ENCODE measurements around the gene EEF1A1.

The EEF1A1 gene

DNA sequence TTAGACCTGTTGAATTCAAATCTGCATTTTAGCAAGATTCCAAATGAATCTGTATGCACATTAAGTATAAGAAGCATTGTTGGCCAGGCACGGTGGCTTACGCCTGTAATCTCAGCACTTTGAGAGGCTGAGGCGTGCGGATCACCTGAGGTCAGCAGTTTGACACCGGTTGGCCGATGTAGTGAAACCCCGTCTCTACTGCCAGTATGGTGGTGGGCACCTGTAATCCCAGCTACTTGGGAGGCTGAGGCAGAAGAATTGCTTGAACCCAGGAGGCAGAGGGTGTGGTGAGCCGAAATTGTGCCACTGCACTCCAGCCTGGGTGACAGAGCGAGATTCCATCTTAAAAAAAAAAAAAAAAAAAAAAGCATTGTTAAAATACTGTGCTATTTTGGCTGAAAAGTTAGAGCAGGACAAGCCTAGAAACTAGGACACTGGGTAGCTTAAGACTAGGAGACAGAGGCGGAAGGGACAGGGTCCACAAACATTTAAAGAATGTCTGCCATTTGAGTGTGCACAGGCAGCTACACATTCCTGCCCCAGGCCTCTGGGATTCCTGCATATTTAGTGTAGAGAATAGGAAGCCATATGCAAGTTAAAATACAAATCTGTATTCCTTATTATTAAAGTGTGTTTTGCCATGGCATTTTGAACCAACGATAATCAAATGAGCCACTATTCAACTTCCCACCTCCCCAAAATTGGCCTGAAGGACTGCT, 45.1 kb upstream of the EEF1A1 start:
- no peak for DNase-seq
- H2BK12ac ChIP-seq (ENCODE audit: low read length in 2 of 2): peak overlapping the region in 1 of 2 experiments; percentile 84
- H3K36me3 ChIP-seq (ENCODE audit: control insufficient read depth in 1 of 2, insufficient read depth in 2 of 2, low read depth in 1 of 2, low read length in 2 of 2): no peaks in the 10 kb centered on the region
- H4K8ac ChIP-seq (ENCODE audit: low read length): peak overlapping the region; percentile 7
- no peak overlapping the region for H3K4ac ChIP-seq (ENCODE audit: low read depth in 1 of 2, low read length in 2 of 2)
- no peak overlapping the region for H2BK5ac ChIP-seq (ENCODE audit: low read depth, low read length, poor library complexity, severe bottlenecking)
- peak overlapping the region; percentile 50 for H3K9ac ChIP-seq (ENCODE audit: low read length)
- no peaks in the 10 kb centered on the region for H3K79me1 ChIP-seq (replicated peaks; ENCODE audit: low read length, poor library complexity, severe bottlenecking)
- H3K9me3 ChIP-seq (ENCODE audit: control insufficient read depth, low read length): no peaks in the 10 kb centered on the region
- peak overlapping the region in 1 of 2 experiments; percentile 30 for H3K4me3 ChIP-seq (ENCODE audit: insufficient read depth in 1 of 2, low read depth in 1 of 2, low read length in 2 of 2)
- no peak overlapping the region for H3K14ac ChIP-seq (ENCODE audit: low read length in 2 of 2)
- H2AK5ac ChIP-seq (ENCODE audit: low read length, severe bottlenecking): peak overlapping the region; percentile 41
- WGBS: 91% methylated on average over 9 of the region's 11 CpGs
- H3K27me3 ChIP-seq (ENCODE audit: control insufficient read depth in 1 of 2, insufficient read depth in 1 of 2, low read length in 2 of 2): no peaks in the 10 kb centered on the region
- H3K4me1 ChIP-seq (ENCODE audit: control insufficient read depth, insufficient read depth, low read depth, low read length): peaks cover 9% of the 10 kb centered on the region
- no peak overlapping the region for H2BK120ac ChIP-seq (ENCODE audit: low read depth, low read length)
- H2AFZ ChIP-seq (ENCODE audit: low read depth, low read length): no peak overlapping the region
- H2BK15ac ChIP-seq (ENCODE audit: low read depth, poor library complexity, severe bottlenecking): no peak overlapping the region
- no peak overlapping the region for H3K23ac ChIP-seq (ENCODE audit: low read length in 2 of 2)
- no peak overlapping the region for H4K91ac ChIP-seq (ENCODE audit: low read length)
- peak overlapping the region in 1 of 2 experiments; percentile 8 for H3K18ac ChIP-seq (ENCODE audit: low read depth in 1 of 2, low read length in 2 of 2)
- H3K4me2 ChIP-seq (ENCODE audit: low read length, poor library complexity, severe bottlenecking): peak overlapping the region; percentile 25
- H3K27ac ChIP-seq (ENCODE audit: low read length, poor library complexity, severe bottlenecking): peak overlapping the region; percentile 70

GRCh38 chr6:73564578-73565345, 43.9 kb upstream of the EEF1A1 start:
- H2AFZ ChIP-seq (ENCODE audit: low read depth, low read length): no peak overlapping the region
- no peaks in the 10 kb centered on the region for H3K79me1 ChIP-seq (replicated peaks; ENCODE audit: low read length, poor library complexity, severe bottlenecking)
- no peaks in the 10 kb centered on the region for H3K9me3 ChIP-seq (ENCODE audit: control insufficient read depth, low read length)
- H3K27ac ChIP-seq (ENCODE audit: low read length, poor library complexity, severe bottlenecking): no peak overlapping the region
- no peak overlapping the region for H3K23ac ChIP-seq (ENCODE audit: low read length in 2 of 2)
- no peak overlapping the region for H3K18ac ChIP-seq (ENCODE audit: low read depth in 1 of 2, low read length in 2 of 2)
- H2BK12ac ChIP-seq (ENCODE audit: low read length in 2 of 2): no peak overlapping the region
- no peaks in the 10 kb centered on the region for H3K27me3 ChIP-seq (ENCODE audit: control insufficient read depth in 1 of 2, insufficient read depth in 1 of 2, low read length in 2 of 2)
- H3K9ac ChIP-seq (ENCODE audit: low read length): peak overlapping the region; percentile 50
- peak overlapping the region; percentile 3 for H2BK15ac ChIP-seq (ENCODE audit: low read depth, poor library complexity, severe bottlenecking)
- H3K4me2 ChIP-seq (ENCODE audit: low read length, poor library complexity, severe bottlenecking): no peak overlapping the region
- no peak overlapping the region for H3K14ac ChIP-seq (ENCODE audit: low read length in 2 of 2)
- no peak overlapping the region for H2AK5ac ChIP-seq (ENCODE audit: low read length, severe bottlenecking)
- peak overlapping the region; percentile 41 for H4K8ac ChIP-seq (ENCODE audit: low read length)
- H2BK120ac ChIP-seq (ENCODE audit: low read depth, low read length): no peak overlapping the region
- H3K36me3 ChIP-seq (ENCODE audit: control insufficient read depth in 1 of 2, insufficient read depth in 2 of 2, low read depth in 1 of 2, low read length in 2 of 2): no peaks in the 10 kb centered on the region
- peaks cover 9% of the 10 kb centered on the region for H3K4me1 ChIP-seq (ENCODE audit: control insufficient read depth, insufficient read depth, low read depth, low read length)
- no peak overlapping the region for H3K4me3 ChIP-seq (ENCODE audit: insufficient read depth in 1 of 2, low read depth in 1 of 2, low read length in 2 of 2)
- H4K91ac ChIP-seq (ENCODE audit: low read length): no peak overlapping the region
- no peak for DNase-seq
- H2BK5ac ChIP-seq (ENCODE audit: low read depth, low read length, poor library complexity, severe bottlenecking): no peak overlapping the region
- WGBS: 96% methylated on average over 16 of the region's 17 CpGs
- H3K4ac ChIP-seq (ENCODE audit: low read depth in 1 of 2, low read length in 2 of 2): no peak overlapping the region

GRCh38 chr6:73562558-73562957, 41.7 kb upstream of the EEF1A1 start:
- Histone ChIP-seq H3K4ac (ENCODE audit: low read depth in 1 of 2, low read length in 2 of 2) (no peak overlapping the region), H3K9me3 (ENCODE audit: control insufficient read depth, low read length) (no peaks in the 10 kb centered on the region), H2AK5ac (ENCODE audit: low read length, severe bottlenecking) (no peak overlapping the region), H2BK120ac (ENCODE audit: low read depth, low read length) (no peak overlapping the region), H3K4me2 (ENCODE audit: low read length, poor library complexity, severe bottlenecking) (no peak overlapping the region), H2AFZ (ENCODE audit: low read depth, low read length) (no peak overlapping the region), H2BK15ac (ENCODE audit: low read depth, poor library complexity, severe bottlenecking) (no peak overlapping the region), H3K23ac (ENCODE audit: low read length in 2 of 2) (no peak overlapping the region), H3K4me1 (ENCODE audit: control insufficient read depth, insufficient read depth, low read depth, low read length) (peaks cover 9% of the 10 kb centered on the region), H3K27ac (ENCODE audit: low read length, poor library complexity, severe bottlenecking) (no peak overlapping the region), H2BK12ac (ENCODE audit: low read length in 2 of 2) (no peak overlapping the region), H3K27me3 (ENCODE audit: control insufficient read depth in 1 of 2, insufficient read depth in 1 of 2, low read length in 2 of 2) (no peaks in the 10 kb centered on the region), H3K79me1 (replicated peaks; ENCODE audit: low read length, poor library complexity, severe bottlenecking) (no peaks in the 10 kb centered on the region), H4K91ac (ENCODE audit: low read length) (no peak overlapping the region), H3K36me3 (ENCODE audit: control insufficient read depth in 1 of 2, insufficient read depth in 2 of 2, low read depth in 1 of 2, low read length in 2 of 2) (no peaks in the 10 kb centered on the region), H3K18ac (ENCODE audit: low read depth in 1 of 2, low read length in 2 of 2) (no peak overlapping the region), H3K9ac (ENCODE audit: low read length) (no peak overlapping the region), H2BK5ac (ENCODE audit: low read depth, low read length, poor library complexity, severe bottlenecking) (no peak overlapping the region), H4K8ac (ENCODE audit: low read length) (no peak overlapping the region), H3K4me3 (ENCODE audit: insufficient read depth in 1 of 2, low read depth in 1 of 2, low read length in 2 of 2) (no peak overlapping the region), H3K14ac (ENCODE audit: low read length in 2 of 2) (no peak overlapping the region)
- WGBS: no CpG with 5 or more reads among the region's 2 CpGs
- DNase-seq: no peak

DNA sequence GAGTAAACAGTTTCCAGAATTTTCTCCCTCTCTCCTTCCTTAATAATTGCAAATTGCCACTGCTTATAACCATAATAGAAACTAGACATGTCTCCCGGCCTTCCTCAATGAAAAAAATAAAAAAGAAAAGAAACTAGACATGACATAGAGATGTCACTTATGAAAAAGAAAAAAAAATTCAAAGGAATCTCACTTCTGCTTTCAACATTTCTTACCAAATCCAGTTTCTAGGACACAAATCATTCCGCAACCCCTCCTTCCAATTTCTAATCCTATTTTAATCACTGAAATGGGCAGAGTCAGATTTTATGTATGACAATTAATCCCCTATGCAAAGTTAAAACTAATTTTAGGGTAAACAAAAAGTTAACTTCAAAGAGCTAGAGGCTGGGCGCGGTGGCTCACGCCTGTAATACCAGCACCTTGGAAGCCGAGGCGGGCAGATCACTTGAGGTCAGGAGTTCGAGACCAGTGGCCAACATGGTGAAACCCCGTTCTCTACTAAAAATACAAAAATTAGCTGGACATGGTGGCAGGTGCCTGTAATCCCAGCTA, 40.1 kb upstream of the EEF1A1 start:
- no peak for DNase-seq
- no peak overlapping the region for H4K8ac ChIP-seq (ENCODE audit: low read length)
- H3K27ac ChIP-seq (ENCODE audit: low read length, poor library complexity, severe bottlenecking): no peak overlapping the region
- H3K36me3 ChIP-seq (ENCODE audit: control insufficient read depth in 1 of 2, insufficient read depth in 2 of 2, low read depth in 1 of 2, low read length in 2 of 2): no peaks in the 10 kb centered on the region
- H3K4me1 ChIP-seq (ENCODE audit: control insufficient read depth, insufficient read depth, low read depth, low read length): peaks cover 2% of the 10 kb centered on the region
- H2BK120ac ChIP-seq (ENCODE audit: low read depth, low read length): no peak overlapping the region
- no peak overlapping the region for H3K4ac ChIP-seq (ENCODE audit: low read depth in 1 of 2, low read length in 2 of 2)
- H2BK15ac ChIP-seq (ENCODE audit: low read depth, poor library complexity, severe bottlenecking): no peak overlapping the region
- no peak overlapping the region for H3K9ac ChIP-seq (ENCODE audit: low read length)
- no peaks in the 10 kb centered on the region for H3K9me3 ChIP-seq (ENCODE audit: control insufficient read depth, low read length)
- H3K27me3 ChIP-seq (ENCODE audit: control insufficient read depth in 1 of 2, insufficient read depth in 1 of 2, low read length in 2 of 2): no peaks in the 10 kb centered on the region
- WGBS: 97% methylated on average over 6 of the region's 9 CpGs
- H3K18ac ChIP-seq (ENCODE audit: low read depth in 1 of 2, low read length in 2 of 2): no peak overlapping the region
- H2AFZ ChIP-seq (ENCODE audit: low read depth, low read length): no peak overlapping the region
- no peak overlapping the region for H3K4me3 ChIP-seq (ENCODE audit: insufficient read depth in 1 of 2, low read depth in 1 of 2, low read length in 2 of 2)
- H2BK12ac ChIP-seq (ENCODE audit: low read length in 2 of 2): no peak overlapping the region
- H4K91ac ChIP-seq (ENCODE audit: low read length): no peak overlapping the region
- no peak overlapping the region for H3K4me2 ChIP-seq (ENCODE audit: low read length, poor library complexity, severe bottlenecking)
- H3K79me1 ChIP-seq (replicated peaks; ENCODE audit: low read length, poor library complexity, severe bottlenecking): no peaks in the 10 kb centered on the region
- no peak overlapping the region for H3K14ac ChIP-seq (ENCODE audit: low read length in 2 of 2)
- no peak overlapping the region for H2AK5ac ChIP-seq (ENCODE audit: low read length, severe bottlenecking)
- no peak overlapping the region for H2BK5ac ChIP-seq (ENCODE audit: low read depth, low read length, poor library complexity, severe bottlenecking)
- H3K23ac ChIP-seq (ENCODE audit: low read length in 2 of 2): no peak overlapping the region
